Activated naive CD4-positive, alpha-beta T cell (primary cell): ENCODE data around the gene HDAC4.

ENCODE experiments used
- DNase-seq, 4 experiments: peaks; one replicate each; lab custom pipeline; 2025; lab: John Stamatoyannopoulos, UW

HDAC4 gene

GRCh38 chr2:239025951-239026461 is 374.8 kb downstream of the HDAC4 start:
- no peak for DNase-seq

- DNase-seq: no peak
Measured at GRCh38 chr2:239025096-239025801, 375.6 kb downstream of the HDAC4 start.

GRCh38 chr2:239024226-239024625 is 376.6 kb downstream of the HDAC4 start:
- no peak for DNase-seq

GRCh38 chr2:239022437-239023260 is 378.2 kb downstream of the HDAC4 start:
- no peak for DNase-seq

GRCh38 chr2:239021651-239022436 is 379.0 kb downstream of the HDAC4 start:
- DNase-seq: no peak

GRCh38 chr2:239021224-239021623 is 379.6 kb downstream of the HDAC4 start:
- no peak for DNase-seq

GRCh38 chr2:239020541-239021041 is 380.2 kb downstream of the HDAC4 start:
- DNase-seq: no peak

- no peak for DNase-seq
Measured at GRCh38 chr2:239019183-239019581, 381.6 kb downstream of the HDAC4 start.

GRCh38 chr2:239018271-239019182 is 382.3 kb downstream of the HDAC4 start:
- no peak for DNase-seq

GRCh38 chr2:239017491-239018098 is 383.2 kb downstream of the HDAC4 start:
- DNase-seq: no peak

GRCh38 chr2:239015901-239016675 is 384.7 kb downstream of the HDAC4 start:
- no peak for DNase-seq

GRCh38 chr2:239015218-239015900 is 385.5 kb downstream of the HDAC4 start:
- no peak for DNase-seq

GRCh38 chr2:239014458-239015217 is 386.2 kb downstream of the HDAC4 start:
- no peak for DNase-seq

GRCh38 chr2:239013678-239013976 is 387.2 kb downstream of the HDAC4 start:
- no peak for DNase-seq

GRCh38 chr2:239012936-239013677 is 387.7 kb downstream of the HDAC4 start:
- DNase-seq: no peak

- DNase-seq: no peak
Measured at GRCh38 chr2:239012228-239012627, 388.6 kb downstream of the HDAC4 start.

- no peak for DNase-seq
Measured at GRCh38 chr2:239009589-239009961, 391.2 kb downstream of the HDAC4 start.
